ENCODE data around the gene CAPN3. TPM values are rescaled to one million over a fixed set of nuclear protein-coding genes. Genes with fewer than 3 reads are reported as not detected.

CAPN3 gene
- total RNA-seq, 1 experiment from 2014 or later = 0.54 TPM

DNA sequence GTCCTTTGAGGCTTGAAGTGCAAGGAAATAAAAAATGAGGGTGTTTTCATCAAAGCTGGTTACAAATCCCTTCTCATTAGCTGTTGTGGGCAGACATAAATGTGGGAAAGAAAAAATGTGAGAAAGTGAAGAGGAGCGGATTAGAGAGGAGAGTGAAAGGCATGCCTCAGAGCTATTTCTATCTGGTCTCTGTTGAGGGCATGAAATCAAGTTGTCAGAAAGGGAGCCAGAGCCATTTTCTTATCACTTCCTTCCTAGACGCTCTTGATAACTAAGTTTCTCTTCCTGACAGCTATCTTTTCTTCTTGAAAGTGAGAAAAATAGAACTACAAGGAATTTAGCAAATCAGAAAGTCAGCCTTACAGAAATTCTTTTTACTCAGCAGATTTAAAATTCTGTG lies 20.8 kb upstream of the CAPN3 start:
- TF ChIP-seq, protein P1, sequence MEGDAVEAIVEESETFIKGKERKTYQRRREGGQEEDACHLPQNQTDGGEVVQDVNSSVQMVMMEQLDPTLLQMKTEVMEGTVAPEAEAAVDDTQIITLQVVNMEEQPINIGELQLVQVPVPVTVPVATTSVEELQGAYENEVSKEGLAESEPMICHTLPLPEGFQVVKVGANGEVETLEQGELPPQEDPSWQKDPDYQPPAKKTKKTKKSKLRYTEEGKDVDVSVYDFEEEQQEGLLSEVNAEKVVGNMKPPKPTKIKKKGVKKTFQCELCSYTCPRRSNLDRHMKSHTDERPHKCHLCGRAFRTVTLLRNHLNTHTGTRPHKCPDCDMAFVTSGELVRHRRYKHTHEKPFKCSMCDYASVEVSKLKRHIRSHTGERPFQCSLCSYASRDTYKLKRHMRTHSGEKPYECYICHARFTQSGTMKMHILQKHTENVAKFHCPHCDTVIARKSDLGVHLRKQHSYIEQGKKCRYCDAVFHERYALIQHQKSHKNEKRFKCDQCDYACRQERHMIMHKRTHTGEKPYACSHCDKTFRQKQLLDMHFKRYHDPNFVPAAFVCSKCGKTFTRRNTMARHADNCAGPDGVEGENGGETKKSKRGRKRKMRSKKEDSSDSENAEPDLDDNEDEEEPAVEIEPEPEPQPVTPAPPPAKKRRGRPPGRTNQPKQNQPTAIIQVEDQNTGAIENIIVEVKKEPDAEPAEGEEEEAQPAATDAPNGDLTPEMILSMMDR (conservative IDR thresholded peaks at IDR 0.05; ENCODE audit: low read depth, low read length) = no peak
- TF ChIP-seq EZH2 (IDR thresholded peaks at IDR 0.05; ENCODE audit: borderline replicate concordance, low read depth, low read length, poor library complexity, severe bottlenecking) = no peak
- Histone ChIP-seq H3K4me1 (ENCODE audit: insufficient read depth, low read length, poor library complexity, severe bottlenecking) (no peaks in the 10 kb centered on the region), H3K27ac (ENCODE audit: low read depth, low read length, poor library complexity, severe bottlenecking) (no peak overlapping the region), H3K27me3 (replicated peaks; ENCODE audit: insufficient read depth, low read depth, low read length, poor library complexity) (no peaks in the 10 kb centered on the region), H3K9me3 (ENCODE audit: low read depth, low read length, poor library complexity, severe bottlenecking) (no peaks in the 10 kb centered on the region), H3K4me3 (ENCODE audit: low read depth, low read length, poor library complexity, severe bottlenecking) (no peak overlapping the region), H3K36me3 (ENCODE audit: insufficient read depth, low read length, poor library complexity, severe bottlenecking) (no peaks in the 10 kb centered on the region)
- ChIA-PET CTCF (no interaction called here), POLR2A (ENCODE audit: low non-redundant PET) (no interaction called here)
- intact Hi-C loops (cut with micrococcal nuclease; ENCODE audit: unreplicated experiment) = no loop called here
- no TSS peak for BruUV-seq (replicated peaks)
- no peak for DNase-seq (ENCODE audit: low spot score)

DNA sequence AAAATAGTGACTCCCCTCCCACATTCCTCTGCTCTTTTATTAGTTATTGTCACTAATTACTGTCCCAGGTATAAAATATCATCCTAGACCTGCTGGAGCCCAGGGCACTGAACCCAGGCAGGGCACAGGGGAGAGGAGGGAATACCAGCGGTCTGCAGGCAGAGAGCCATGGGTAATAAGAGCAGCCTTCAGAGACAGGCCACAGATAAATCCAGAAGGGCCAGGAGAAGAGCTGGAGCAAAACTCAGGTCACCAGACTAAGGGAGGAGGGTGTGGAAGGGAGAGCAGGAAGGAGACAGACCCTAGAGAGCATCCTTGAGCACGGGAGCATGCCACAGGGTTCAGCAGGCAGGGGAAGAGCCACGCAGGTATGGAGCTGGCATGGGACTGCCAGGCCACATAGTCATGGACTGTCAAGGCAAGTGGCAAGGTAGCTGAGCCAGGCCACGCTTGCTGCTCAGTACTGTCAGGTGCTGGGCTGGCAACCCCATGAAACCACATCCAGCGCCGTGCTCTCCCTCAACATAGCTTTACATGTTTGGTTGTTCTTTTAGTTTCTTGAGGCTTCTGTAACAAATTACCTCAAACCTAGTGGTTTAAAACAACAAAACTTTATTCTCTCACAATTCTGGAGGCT lies 15.6 kb upstream of the CAPN3 start:
- no peak overlapping the region for H3K4me3 ChIP-seq (ENCODE audit: low read depth, low read length, poor library complexity, severe bottlenecking)
- TF ChIP-seq, protein P1 (conservative IDR thresholded peaks at IDR 0.05; ENCODE audit: low read depth, low read length) = no peak
- no peak for TF ChIP-seq EZH2 (IDR thresholded peaks at IDR 0.05; ENCODE audit: borderline replicate concordance, low read depth, low read length, poor library complexity, severe bottlenecking)
- no peaks in the 10 kb centered on the region for H3K4me1 ChIP-seq (ENCODE audit: insufficient read depth, low read length, poor library complexity, severe bottlenecking)
- no peaks in the 10 kb centered on the region for H3K9me3 ChIP-seq (ENCODE audit: low read depth, low read length, poor library complexity, severe bottlenecking)
- no peak for DNase-seq (ENCODE audit: low spot score)
- CTCF ChIA-PET = no interaction called here
- H3K27me3 ChIP-seq (replicated peaks; ENCODE audit: insufficient read depth, low read depth, low read length, poor library complexity) = no peaks in the 10 kb centered on the region
- intact Hi-C loops (cut with micrococcal nuclease; ENCODE audit: unreplicated experiment) = no loop called here
- no TSS peak for BruUV-seq (replicated peaks)
- POLR2A ChIA-PET (ENCODE audit: low non-redundant PET) = no interaction called here
- H3K36me3 ChIP-seq (ENCODE audit: insufficient read depth, low read length, poor library complexity, severe bottlenecking) = no peaks in the 10 kb centered on the region
- H3K27ac ChIP-seq (ENCODE audit: low read depth, low read length, poor library complexity, severe bottlenecking) = no peak overlapping the region

DNA sequence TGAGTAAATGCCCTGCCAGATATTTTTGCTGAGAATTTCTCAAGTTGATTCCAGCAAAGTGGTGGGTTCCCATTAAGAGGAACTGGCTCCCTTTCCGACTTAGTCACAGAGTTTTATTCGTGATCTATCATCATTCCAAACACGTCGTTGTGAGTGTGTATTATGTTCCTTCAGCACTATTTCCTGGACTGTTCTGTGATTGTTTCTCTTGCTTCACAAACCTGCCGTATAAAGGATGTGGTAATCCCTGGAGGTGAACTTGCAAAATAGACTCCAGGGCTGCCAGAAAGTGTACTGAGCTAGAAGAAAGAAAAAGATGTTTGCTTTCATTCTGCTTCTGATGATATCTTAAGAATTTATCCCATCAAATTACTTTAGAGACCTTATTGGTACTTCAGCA lies 14.5 kb upstream of the CAPN3 start:
- no TSS peak for BruUV-seq (replicated peaks)
- no peaks in the 10 kb centered on the region for H3K36me3 ChIP-seq (ENCODE audit: insufficient read depth, low read length, poor library complexity, severe bottlenecking)
- H3K4me1 ChIP-seq (ENCODE audit: insufficient read depth, low read length, poor library complexity, severe bottlenecking) = no peaks in the 10 kb centered on the region
- no peak for DNase-seq (ENCODE audit: low spot score)
- POLR2A ChIA-PET (ENCODE audit: low non-redundant PET) = no interaction called here
- H3K27ac ChIP-seq (ENCODE audit: low read depth, low read length, poor library complexity, severe bottlenecking) = no peak overlapping the region
- no peaks in the 10 kb centered on the region for H3K27me3 ChIP-seq (replicated peaks; ENCODE audit: insufficient read depth, low read depth, low read length, poor library complexity)
- intact Hi-C loops (cut with micrococcal nuclease; ENCODE audit: unreplicated experiment) = no loop called here
- no peak overlapping the region for H3K4me3 ChIP-seq (ENCODE audit: low read depth, low read length, poor library complexity, severe bottlenecking)
- TF ChIP-seq, protein P1 (conservative IDR thresholded peaks at IDR 0.05; ENCODE audit: low read depth, low read length) = no peak
- no peaks in the 10 kb centered on the region for H3K9me3 ChIP-seq (ENCODE audit: low read depth, low read length, poor library complexity, severe bottlenecking)
- CTCF ChIA-PET = no interaction called here
